ENCODE measurements around the gene NAALAD2. TPM values are rescaled to one million over a fixed set of nuclear protein-coding genes. Genes with fewer than 3 reads are reported as not detected.
"Not testable (repeated sequence)": the region's sequence is repeated elsewhere in the genome, so short reads cannot be mapped to it uniquely, and the experiment has no call there.

NAALAD2 gene
- total RNA-seq, 1 donor: 2.2 TPM

DNA sequence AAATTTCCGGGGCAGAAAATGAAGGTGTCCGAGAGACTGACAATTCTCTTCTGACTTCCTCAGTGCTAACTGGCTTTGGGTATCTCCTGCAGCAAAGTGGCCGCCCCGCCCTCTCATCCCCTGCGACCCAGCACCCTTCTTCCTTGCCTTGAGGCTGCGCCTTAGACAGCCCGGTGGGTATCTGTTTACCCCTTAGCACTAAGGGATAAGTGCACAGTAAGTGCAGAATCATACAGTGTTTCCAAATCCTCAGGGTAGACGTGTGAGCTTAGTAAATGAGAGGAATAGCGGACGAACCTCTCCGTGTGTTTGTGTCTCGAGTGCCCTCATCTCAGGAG is 88.8 kb downstream of the NAALAD2 start:
- TF ChIP-seq CTCF (IDR thresholded peaks at IDR 0.05; ENCODE audit: insufficient read depth, low read depth, low read length): no peak
- peak overlapping the region; percentile 83 for H3K4me3 ChIP-seq (ENCODE audit: low read depth, low read length)
- DNase-seq (ENCODE audit: low read depth): no peak

GRCh38 chr11:90228056-90228455 is 93.6 kb downstream of the NAALAD2 start:
- TF ChIP-seq CTCF (IDR thresholded peaks at IDR 0.05; ENCODE audit: insufficient read depth, low read depth, low read length): no peak
- DNase-seq (ENCODE audit: low read depth): no peak
- H3K4me3 ChIP-seq (ENCODE audit: low read depth, low read length): no peak overlapping the region

- TF ChIP-seq CTCF (IDR thresholded peaks at IDR 0.05; ENCODE audit: insufficient read depth, low read depth, low read length): no peak
- H3K4me3 ChIP-seq (ENCODE audit: low read depth, low read length): no peak overlapping the region
- peak; percentile 57 for DNase-seq (ENCODE audit: low read depth)
These were observed 95.3 kb downstream of the NAALAD2 start for GRCh38 chr11:90229791-90230190.

DNA sequence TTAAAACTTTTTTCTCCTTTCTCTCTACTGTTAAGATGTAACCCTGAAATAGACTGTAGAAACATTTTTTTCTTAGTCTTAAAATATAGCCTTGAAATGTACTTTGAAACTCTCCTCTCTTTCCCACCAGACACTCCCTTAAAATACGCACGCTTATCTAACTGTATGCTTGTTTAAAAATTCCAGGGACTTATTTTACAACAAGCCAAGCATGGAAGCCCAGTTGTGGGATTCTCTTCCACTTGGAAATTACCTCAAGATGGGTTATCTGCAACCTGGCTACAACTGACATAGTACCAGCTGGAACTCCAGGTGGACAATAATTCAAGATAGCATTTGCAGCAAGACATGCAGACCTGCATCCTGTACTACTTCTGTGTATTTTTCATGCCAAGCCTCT is 100.5 kb downstream of the NAALAD2 start:
- DNase-seq (ENCODE audit: low read depth): peak; percentile 70
- H3K4me3 ChIP-seq (ENCODE audit: low read depth, low read length): no peak overlapping the region
- no peak for TF ChIP-seq CTCF (IDR thresholded peaks at IDR 0.05; ENCODE audit: insufficient read depth, low read depth, low read length)

DNA sequence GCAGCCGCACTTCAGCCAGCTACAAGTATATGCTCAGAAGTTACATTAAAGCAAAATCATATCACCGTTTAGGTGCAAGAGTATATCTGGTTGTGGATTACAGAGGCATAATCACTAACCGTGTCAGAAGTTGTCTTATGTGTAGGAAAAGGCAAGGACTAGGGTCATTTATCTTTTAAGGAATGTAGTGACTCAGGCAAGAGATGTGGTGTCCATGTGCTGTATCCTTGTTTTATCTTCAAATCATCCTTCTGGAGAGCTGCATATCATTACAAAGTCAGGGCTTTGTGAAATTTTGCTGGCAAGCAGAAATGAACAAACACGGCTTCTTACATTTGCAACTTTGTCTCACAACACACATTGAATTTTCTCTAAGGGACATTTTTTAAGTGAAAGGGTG is 101.1 kb downstream of the NAALAD2 start:
- H3K4me3 ChIP-seq (ENCODE audit: low read depth, low read length): no peak overlapping the region
- DNase-seq (ENCODE audit: low read depth): peak; percentile 52
- TF ChIP-seq CTCF (IDR thresholded peaks at IDR 0.05; ENCODE audit: insufficient read depth, low read depth, low read length): no peak

DNA sequence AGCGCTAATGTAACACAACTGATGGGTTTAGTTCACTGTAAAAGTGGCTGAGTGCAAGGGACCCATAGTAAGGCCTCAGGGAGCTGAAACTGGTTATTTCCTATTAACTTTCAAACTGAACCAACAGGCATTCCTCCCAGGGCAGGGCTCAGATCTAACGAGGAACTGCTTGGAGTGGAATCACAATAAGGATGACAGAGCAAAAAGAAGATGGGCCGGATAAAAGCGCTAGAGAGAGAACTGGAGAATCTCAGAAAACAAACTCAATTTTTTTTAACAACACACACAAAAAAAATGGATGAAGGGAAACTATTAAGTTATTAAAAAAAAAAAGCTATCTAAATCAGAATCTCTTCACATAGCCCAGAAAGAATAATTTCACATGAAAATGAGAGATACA is 102.5 kb downstream of the NAALAD2 start:
- no peak for DNase-seq (ENCODE audit: low read depth)
- no peak for TF ChIP-seq CTCF (IDR thresholded peaks at IDR 0.05; ENCODE audit: insufficient read depth, low read depth, low read length)
- H3K4me3 ChIP-seq (ENCODE audit: low read depth, low read length): no peak overlapping the region

GRCh38 chr11:90239967-90240636 is 105.6 kb downstream of the NAALAD2 start:
- DNase-seq (ENCODE audit: low read depth); H3K4me3 ChIP-seq (ENCODE audit: low read depth, low read length): not testable (repeated sequence)
